NT2/D1 (cell line): ENCODE results near the gene C11orf54.

Experiments used
- DNase-seq: peaks from one replicate; pipeline ENCODE4 v3.0.0-alpha.2; 2011; ENCODE audit warnings: low read depth, low spot score
- H3K27me3 ChIP-seq: 2 replicates; pipeline ENCODE4 v1.6.0; 2011; ENCODE audit warnings: mild to moderate bottlenecking; ENCODE audit not compliant: insufficient read length, insufficient read depth
- H3K36me3 ChIP-seq: 2 replicates; pipeline ENCODE4 v1.6.1; 2011; ENCODE audit warnings: mild to moderate bottlenecking, low read length, mixed read lengths; ENCODE audit not compliant: insufficient read depth, insufficient read length
- H3K4me1 ChIP-seq: 2 replicates; pipeline ENCODE4 v1.5.1; 2011; ENCODE audit not compliant: insufficient read depth, insufficient read length
- H3K4me3 ChIP-seq: 2 replicates; pipeline ENCODE4 v1.5.1; 2011; ENCODE audit warnings: low read depth; ENCODE audit not compliant: insufficient read length
- H3K9ac ChIP-seq: 2 replicates; pipeline ENCODE4 v1.6.0; 2011; ENCODE audit warnings: low read depth; ENCODE audit not compliant: insufficient read length
- H3K9me3 ChIP-seq: 2 replicates; pipeline ENCODE4 v1.5.1; 2011; ENCODE audit warnings: mild to moderate bottlenecking, low read length; ENCODE audit not compliant: insufficient read depth
- SUZ12 ChIP-seq: IDR thresholded peaks from 2 replicates; pipeline ENCODE4 v1.6.1; 2011; ENCODE audit not compliant: insufficient read length, insufficient read depth; ENCODE audit errors: extremely low read depth
- YY1 ChIP-seq: IDR thresholded peaks from 2 replicates; pipeline ENCODE4 v1.6.1; 2011; ENCODE audit not compliant: insufficient read length, insufficient read depth
- ZNF274 ChIP-seq: IDR thresholded peaks from 2 replicates; pipeline ENCODE4 v1.6.1; 2011; ENCODE audit warnings: mild to moderate bottlenecking, low read depth, low read length

The C11orf54 gene

GRCh38 chr11:93735627-93736026 is 5.8 kb upstream of the C11orf54 start:
- Histone ChIP-seq H3K4me1 (no peaks in the 10 kb centered on the region), H3K9me3 (no peaks in the 10 kb centered on the region), H3K36me3 (peaks cover 94% of the 10 kb centered on the region), H3K4me3 (no peak overlapping the region), H3K27me3 (no peaks in the 10 kb centered on the region), H3K9ac (no peak overlapping the region)
- TF ChIP-seq SUZ12, result no peak
- TF ChIP-seq YY1, result no peak
- TF ChIP-seq ZNF274, result no peak
- no peak for DNase-seq

GRCh38 chr11:93736129-93736528 is 5.3 kb upstream of the C11orf54 start:
- H3K36me3 ChIP-seq, result peaks cover 93% of the 10 kb centered on the region

DNA sequence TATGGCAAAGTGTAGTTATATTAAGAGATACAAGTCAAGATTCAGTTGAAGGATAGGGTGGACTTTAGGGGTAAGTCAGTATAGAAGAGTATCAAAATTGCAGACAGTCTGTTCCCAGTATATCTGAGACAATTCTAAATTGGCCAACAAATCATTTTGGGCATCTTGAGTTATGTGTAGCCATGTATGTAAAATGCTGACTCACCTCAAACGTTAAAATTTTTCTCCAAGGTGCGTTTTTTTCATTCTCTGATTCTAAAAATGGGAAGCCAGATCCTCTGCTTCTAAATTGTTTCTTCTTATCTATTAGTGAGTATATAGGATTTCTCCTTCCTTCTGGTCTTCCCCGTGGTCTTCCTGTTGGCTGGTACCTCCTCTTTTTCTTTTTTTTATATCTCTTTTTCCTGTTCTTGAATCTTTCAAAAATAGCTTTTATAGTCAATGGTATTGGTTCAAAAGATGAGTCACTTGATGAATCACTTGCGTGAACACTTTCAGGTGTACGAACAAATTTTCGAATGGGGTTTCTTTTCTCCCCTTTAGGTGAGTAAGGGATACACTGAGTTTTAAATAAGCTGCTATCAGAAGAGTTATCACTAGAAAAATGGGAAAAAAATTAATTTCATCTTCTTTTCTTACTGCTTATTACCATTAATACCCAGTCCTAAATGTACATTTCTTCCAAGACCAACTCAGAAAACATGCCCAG is 3.4 kb upstream of the C11orf54 start:
- TF ChIP-seq YY1 (no peak), ZNF274 (no peak), SUZ12 (no peak)
- H3K27me3 ChIP-seq, result no peaks in the 10 kb centered on the region
- no peaks in the 10 kb centered on the region for H3K4me1 ChIP-seq
- peaks cover 78% of the 10 kb centered on the region for H3K36me3 ChIP-seq
- no peaks in the 10 kb centered on the region for H3K9me3 ChIP-seq
- peak overlapping the region; percentile 97 for H3K4me3 ChIP-seq
- H3K9ac ChIP-seq, result peak overlapping the region; percentile 98
- no peak for DNase-seq

More at GRCh38 chr11:93736129-93736528, 5.3 kb upstream of the C11orf54 start:
- Histone ChIP-seq H3K4me3 (no peak overlapping the region), H3K4me1 (no peaks in the 10 kb centered on the region), H3K9me3 (no peaks in the 10 kb centered on the region), H3K27me3 (no peaks in the 10 kb centered on the region), H3K9ac (no peak overlapping the region)
- no peak for DNase-seq
- TF ChIP-seq YY1 (no peak), SUZ12 (no peak), ZNF274 (no peak)

GRCh38 chr11:93738647-93739081 is 2.8 kb upstream of the C11orf54 start:
- no peak for DNase-seq
- Histone ChIP-seq H3K4me1 (no peaks in the 10 kb centered on the region), H3K9ac (peak overlapping the region; percentile 98), H3K4me3 (peak overlapping the region; percentile 97), H3K36me3 (peaks cover 79% of the 10 kb centered on the region), H3K27me3 (no peaks in the 10 kb centered on the region), H3K9me3 (no peaks in the 10 kb centered on the region)
- TF ChIP-seq SUZ12 (no peak), YY1 (no peak), ZNF274 (no peak)

DNA sequence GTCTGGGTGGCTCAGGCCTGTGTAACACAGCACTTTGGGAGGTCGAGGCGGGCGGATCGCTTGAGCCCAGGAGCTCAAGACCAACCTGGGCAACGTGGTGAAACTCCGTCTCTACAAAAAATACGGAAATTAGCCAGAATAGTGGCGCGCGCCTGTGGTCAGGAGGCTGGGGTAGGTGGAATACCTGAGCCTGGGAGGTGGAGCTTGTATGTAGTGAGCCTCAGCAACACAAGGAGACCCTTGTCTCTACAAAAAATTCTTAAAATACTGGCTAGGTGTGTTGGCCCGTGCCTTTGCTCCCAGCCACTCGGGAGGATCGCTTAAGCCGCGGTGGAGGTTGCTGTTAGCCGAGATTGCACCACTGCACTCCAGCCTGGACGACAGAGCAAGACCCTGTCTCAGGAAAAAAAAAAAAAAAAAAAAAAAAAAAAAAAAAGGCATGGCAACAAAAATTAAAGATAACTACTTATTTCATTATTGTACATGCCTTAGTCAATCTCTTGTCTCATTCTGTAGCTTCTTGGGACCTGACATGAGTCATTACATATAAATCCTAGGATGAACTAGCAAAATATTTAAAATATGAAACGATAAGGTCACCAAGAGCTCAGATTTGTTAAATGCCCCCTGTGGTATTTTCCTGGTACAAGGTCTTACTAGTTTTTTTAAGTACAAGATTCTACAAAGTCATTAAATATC is 1.3 kb upstream of the C11orf54 start:
- Histone ChIP-seq H3K4me3 (peak overlapping the region; percentile 97), H3K4me1 (no peaks in the 10 kb centered on the region), H3K9ac (peak overlapping the region; percentile 98), H3K36me3 (peaks cover 65% of the 10 kb centered on the region), H3K27me3 (no peaks in the 10 kb centered on the region), H3K9me3 (no peaks in the 10 kb centered on the region)
- no peak for DNase-seq
- TF ChIP-seq SUZ12 (no peak), YY1 (no peak), ZNF274 (no peak)

GRCh38 chr11:93740730-93741093 is 760 bp upstream of the C11orf54 start:
- Histone ChIP-seq H3K36me3 (peaks cover 60% of the 10 kb centered on the region), H3K4me1 (no peaks in the 10 kb centered on the region), H3K27me3 (no peaks in the 10 kb centered on the region), H3K4me3 (peak overlapping the region; percentile 97), H3K9ac (peak overlapping the region; percentile 98), H3K9me3 (no peaks in the 10 kb centered on the region)
- DNase-seq, result no peak
- TF ChIP-seq SUZ12 (no peak), YY1 (no peak), ZNF274 (no peak)

GRCh38 chr11:93741882-93742226 is 382 bp downstream of the C11orf54 start:
- Histone ChIP-seq H3K9ac (peak overlapping the region; percentile 83), H3K4me1 (no peaks in the 10 kb centered on the region), H3K27me3 (no peaks in the 10 kb centered on the region), H3K4me3 (peak overlapping the region; percentile 97), H3K9me3 (no peaks in the 10 kb centered on the region), H3K36me3 (peaks cover 49% of the 10 kb centered on the region)
- no peak for DNase-seq
- TF ChIP-seq SUZ12 (no peak), ZNF274 (no peak), YY1 (no peak)

DNA sequence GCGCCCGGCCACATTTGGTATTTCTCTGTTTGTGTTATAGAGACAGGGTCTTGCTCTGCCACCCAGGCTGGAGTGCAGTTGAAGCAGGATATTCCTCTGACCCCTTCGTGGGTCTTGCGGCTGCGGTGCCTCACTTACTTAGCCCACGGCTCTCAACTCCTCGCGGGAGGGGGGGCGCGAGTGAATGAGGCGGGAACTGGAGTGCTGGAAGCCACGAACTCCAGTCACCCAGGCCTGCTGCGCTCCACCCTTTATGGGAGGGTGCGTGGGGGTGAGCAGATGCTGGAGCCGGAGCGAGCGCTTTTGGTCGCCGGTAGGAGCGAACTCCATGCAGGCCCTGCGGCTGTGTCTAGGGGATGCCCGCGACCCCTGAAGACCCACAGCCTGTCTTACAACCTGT is 1.8 kb downstream of the C11orf54 start:
- Histone ChIP-seq H3K9me3 (no peaks in the 10 kb centered on the region), H3K27me3 (no peaks in the 10 kb centered on the region), H3K4me1 (no peaks in the 10 kb centered on the region), H3K4me3 (no peak overlapping the region), H3K9ac (no peak overlapping the region), H3K36me3 (peaks cover 34% of the 10 kb centered on the region)
- no peak for DNase-seq
- TF ChIP-seq YY1 (no peak), ZNF274 (no peak), SUZ12 (no peak)
